GM18520 (cell line): Measurements from ENCODE around the gene LIPM.
"Not testable (repeated sequence)": the region's sequence is repeated elsewhere in the genome, so short reads cannot be mapped to it uniquely, and the experiment has no call there.

Source experiments
- ATAC-seq: cut with Tn5 transposase; IDR thresholded peaks from one replicate; pipeline ENCODE4 v1.9.1; 2021; ENCODE audit not compliant: unreplicated experiment

The LIPM gene

GRCh38 chr10:88837632-88838031 lies 35.1 kb downstream of the LIPM start:
- not testable (repeated sequence) for ATAC-seq

DNA sequence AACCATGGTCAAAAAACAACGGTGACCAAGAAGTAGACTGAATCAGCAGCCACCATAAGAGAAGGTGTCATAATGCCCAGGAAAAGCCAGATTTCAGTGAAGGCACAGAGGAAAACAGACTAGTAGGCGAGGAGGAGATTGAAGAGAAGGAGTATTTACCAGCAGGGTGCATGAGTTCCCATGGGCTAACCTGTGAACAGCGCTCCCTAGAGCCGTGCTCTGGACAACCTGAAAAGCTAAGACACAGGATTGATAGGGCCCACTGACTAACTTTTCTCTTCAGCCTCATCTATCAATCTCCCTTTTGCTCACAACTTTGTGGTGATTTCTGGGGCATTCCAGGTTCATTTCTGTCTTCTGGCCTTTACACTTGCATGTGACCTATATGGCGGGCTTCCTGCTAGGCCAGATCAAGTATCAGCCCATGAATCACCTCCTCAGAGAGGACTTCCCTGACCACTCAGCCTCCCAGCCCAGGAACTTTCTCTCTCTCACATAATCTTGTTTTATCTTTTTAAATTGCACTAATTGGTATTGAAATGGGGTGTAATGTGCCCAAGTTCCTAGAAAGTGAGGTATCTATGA lies 36.3 kb downstream of the LIPM start:
- no peak for ATAC-seq

DNA sequence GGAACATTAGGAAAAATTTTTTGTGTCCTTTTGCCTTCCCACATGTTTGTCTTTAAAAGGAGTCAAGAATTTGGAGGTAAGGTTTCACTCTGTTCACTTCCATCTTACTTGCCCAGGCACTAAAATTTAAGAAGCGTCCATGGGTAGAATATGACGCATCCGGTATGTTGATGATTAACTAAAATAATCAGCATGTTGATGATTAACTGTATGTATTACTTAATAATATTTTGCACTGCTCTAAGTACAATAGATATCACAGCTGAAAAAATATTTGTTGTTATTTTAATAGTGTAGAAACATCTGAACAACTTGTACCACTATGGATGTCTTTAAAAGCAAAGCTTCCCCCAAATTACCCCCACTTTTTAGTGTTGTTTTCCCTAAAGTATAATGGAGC lies 37.6 kb downstream of the LIPM start:
- ATAC-seq = no peak

DNA sequence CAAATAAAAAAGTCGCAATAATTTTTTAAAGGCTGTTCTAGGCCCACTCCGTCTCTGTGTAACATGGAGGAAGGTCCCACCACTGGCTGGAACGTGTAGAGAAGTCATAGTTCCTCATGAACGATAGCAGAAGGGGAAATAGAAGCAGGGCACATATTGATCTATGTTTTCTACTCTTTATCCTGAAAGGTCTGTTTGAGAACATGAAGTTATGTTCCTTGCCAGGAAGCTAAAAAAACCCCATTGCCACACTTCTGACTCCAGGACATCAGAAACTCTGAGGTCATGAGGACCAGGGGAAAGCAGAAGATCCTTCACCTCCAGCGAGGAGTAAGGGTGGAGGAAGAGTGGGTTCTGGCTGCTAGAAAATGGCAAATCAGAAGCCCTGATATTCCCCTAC lies 38.4 kb downstream of the LIPM start:
- no peak for ATAC-seq

DNA sequence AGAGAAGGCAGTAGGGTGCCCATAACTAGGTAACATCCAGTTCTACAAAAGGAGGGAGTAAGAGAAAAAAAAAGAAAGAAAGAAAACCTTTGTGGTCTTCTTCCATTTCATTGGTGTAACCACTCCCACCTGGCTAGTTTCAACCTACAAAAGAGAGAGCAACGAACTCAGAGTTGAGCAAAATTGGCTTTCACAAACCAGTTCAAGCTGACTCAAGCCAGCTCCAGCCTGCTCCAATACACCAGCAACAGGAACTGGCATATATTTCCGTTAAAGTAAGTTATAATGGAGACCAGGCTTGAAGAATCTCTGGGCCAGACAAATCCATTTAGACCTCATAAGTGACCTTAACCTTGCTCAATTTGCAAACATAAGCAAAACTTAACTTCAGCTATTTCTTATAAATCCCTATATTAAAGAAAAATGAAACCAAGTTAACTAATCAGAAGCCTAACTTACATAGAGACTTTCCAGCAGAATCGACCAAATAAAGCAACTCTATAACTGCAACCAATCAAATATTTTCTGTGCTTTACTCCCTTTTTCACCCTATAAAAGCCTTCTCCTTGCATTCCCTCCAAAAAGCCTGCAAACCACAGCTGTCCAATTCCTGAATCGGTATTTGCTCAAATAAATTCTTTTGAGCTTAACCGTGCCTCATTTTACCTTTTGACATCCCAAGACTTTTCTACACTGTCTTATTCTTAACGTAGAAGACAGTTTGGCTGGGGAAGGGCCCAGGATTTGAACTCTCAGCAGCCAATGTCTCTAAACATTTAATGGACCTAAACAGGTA lies 39.0 kb downstream of the LIPM start:
- ATAC-seq = no peak

DNA sequence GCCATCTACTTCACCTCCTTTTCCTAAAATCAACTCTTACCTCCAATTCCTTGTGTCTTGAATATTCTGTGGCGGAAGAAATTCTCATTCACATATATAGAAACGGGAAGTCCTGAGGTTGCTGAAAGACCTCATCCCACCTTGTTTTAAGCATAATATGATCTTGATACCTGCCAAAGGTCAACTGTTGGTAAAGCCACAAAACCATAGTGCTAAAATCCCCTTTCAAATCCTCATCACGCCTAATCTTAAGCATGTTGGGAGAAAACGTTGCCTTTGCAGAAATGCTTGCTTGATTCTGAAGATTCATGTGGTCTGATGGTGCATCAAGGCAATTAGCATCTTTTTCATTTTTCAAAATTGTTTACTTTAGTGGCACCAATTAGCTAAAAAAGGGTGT lies 40.6 kb downstream of the LIPM start:
- ATAC-seq = no peak

DNA sequence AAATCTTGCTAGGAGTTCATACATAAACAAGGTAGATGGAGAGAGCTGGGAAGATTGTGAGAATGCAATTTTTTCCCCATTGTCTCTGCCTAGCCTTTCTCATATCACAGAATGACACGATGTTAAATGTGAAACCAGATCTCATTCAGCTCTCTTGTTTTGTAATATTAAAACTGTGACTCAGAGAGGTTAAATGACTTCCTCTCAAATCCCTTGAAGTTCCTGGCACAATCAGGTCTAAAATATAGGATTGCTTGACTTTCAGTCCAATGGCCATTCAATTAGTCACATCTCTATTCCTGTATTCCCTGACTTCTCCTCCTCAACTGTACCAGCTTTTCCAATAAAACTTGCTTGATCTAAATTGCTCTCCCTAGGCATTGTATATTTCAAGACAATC lies 46.0 kb downstream of the LIPM start:
- ATAC-seq = no peak

GRCh38 chr10:88849234-88849633 lies 46.7 kb downstream of the LIPM start:
- ATAC-seq = no peak

GRCh38 chr10:88850712-88851111 lies 48.2 kb downstream of the LIPM start:
- ATAC-seq = no peak

DNA sequence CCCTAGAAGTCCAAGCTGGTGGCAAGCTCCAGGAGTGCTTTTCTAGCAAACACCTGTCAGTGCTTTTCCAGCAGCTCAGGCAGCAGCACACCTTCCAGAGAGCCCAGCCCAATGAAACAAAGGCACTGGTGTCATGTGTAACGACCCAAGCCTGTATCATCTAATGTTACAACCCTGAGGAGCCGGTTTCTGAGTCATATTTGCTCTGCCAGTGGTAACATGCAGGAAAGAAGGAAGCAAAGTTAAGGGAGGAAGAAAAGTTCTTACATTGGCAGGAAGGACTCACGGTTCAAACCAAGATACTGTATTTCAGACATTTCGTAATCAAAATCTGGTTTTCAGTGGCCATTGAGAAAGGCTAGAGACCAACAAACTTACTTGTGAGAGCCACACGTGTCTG lies 49.2 kb downstream of the LIPM start, which contains the start of gene ANKRD22:
Gene ANKRD22 (minus strand): TSS at position 139 of the 400 bp plus-strand sequence. CDS start 237 bp downstream, outside the sequence.
- no peak for ATAC-seq

- no peak for ATAC-seq
Observed at GRCh38 chr10:88852327-88852726, 49.8 kb downstream of the LIPM start.

GRCh38 chr10:88853155-88853881 lies 50.8 kb downstream of the LIPM start:
- ATAC-seq = no peak

GRCh38 chr10:88854684-88855083 lies 52.2 kb downstream of the LIPM start:
- no peak for ATAC-seq

DNA sequence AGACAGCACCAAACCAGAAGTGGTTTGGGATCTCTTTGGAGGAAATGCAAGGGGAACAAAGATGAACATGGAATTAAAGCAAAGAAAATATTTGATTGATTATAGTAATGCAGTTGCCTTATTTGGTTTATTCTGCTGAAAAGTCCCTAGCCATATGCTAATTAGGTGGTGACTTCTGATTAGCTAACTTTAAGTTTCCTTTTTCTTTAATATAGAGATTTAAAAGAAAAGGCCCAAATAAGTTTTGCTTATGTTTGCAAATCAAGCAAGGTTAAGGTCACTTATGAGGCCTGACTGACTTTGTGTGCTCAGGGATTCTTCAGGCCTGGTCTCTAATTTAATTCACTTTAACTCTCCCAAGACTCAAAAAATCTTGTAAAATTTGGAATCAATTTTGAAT lies 55.3 kb downstream of the LIPM start:
- no peak for ATAC-seq

- ATAC-seq = no peak
Observed at GRCh38 chr10:88858491-88858890, 56.0 kb downstream of the LIPM start.

GRCh38 chr10:88861036-88861435 lies 58.5 kb downstream of the LIPM start:
- no peak for ATAC-seq

DNA sequence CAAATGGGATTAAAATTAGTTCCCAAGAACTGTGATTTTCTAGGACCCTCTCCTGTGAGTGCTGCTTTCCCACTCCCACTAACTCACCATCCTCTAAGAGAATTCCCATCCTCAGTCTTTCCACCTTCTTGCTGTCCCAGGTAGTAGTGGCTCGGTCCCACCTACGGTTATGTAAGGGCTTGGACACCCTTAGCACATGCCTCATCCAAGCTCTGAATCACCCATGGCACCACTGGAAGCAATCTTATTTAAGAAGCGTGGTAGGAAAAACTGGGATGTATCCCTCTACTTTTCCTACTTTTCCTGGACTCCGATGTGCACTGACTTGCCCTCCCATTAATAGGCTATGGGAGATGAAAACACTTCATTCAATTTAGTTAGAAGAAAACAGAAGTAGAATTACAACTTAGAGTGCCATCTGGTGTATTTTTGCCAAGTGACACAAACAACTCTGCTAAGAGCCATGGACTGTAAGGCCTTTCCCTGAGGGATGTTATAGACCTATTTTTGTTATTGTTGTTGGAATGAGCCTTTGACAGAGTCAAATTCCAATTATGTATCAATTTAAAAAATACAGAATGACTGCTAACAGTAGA lies 62.8 kb downstream of the LIPM start:
- no peak for ATAC-seq

DNA sequence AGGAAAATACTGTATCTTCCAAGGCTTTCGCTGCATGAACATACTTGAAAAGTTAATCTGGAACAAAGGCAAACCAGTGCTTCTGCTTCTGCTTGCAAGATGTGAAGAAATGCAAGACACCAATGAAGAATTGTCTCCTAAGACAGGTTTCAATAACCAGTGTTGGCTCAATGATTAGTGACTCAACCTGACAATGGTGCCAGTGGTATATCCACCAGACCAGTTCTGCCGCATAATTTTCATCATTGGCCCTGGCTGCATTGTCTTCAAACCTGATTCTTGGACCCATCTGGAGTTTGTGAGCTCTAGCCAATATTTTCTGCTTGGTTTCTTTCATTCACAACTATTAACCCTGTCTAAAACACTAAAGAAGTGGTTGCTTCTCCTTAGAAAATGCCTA lies 63.9 kb downstream of the LIPM start:
- no peak for ATAC-seq

- peak; percentile 58 for ATAC-seq
Observed at GRCh38 chr10:88870089-88870488, 67.6 kb downstream of the LIPM start.
